GM21825 (cell line): ENCODE results near the gene IBA57.

Experiments used
- ATAC-seq: cut with Tn5 transposase; IDR thresholded peaks from one replicate; pipeline ENCODE4 v1.9.1; 2021; ENCODE audit warnings: mild to moderate bottlenecking, moderate library complexity; ENCODE audit not compliant: unreplicated experiment

The IBA57 gene

GRCh38 chr1:228155596-228156514 is 9.7 kb upstream of the IBA57 start:
- ATAC-seq, result no peak

- ATAC-seq, result no peak
Observed at GRCh38 chr1:228156515-228156881, 9.1 kb upstream of the IBA57 start.

GRCh38 chr1:228156941-228157728 is 8.5 kb upstream of the IBA57 start:
- ATAC-seq, result no peak

- no peak for ATAC-seq
Observed at GRCh38 chr1:228157729-228158126, 7.9 kb upstream of the IBA57 start.

GRCh38 chr1:228158151-228159007 is 7.2 kb upstream of the IBA57 start:
- ATAC-seq, result no peak

- ATAC-seq, result no peak
Observed at GRCh38 chr1:228159008-228159665, 6.5 kb upstream of the IBA57 start.

GRCh38 chr1:228160201-228160761 is 5.3 kb upstream of the IBA57 start:
- ATAC-seq, result no peak

- ATAC-seq, result no peak
Observed at GRCh38 chr1:228161362-228161761, 4.2 kb upstream of the IBA57 start.

GRCh38 chr1:228161866-228162265 is 3.7 kb upstream of the IBA57 start:
- no peak for ATAC-seq

- ATAC-seq, result no peak
Observed at GRCh38 chr1:228162286-228163006, 3.2 kb upstream of the IBA57 start.

- no peak for ATAC-seq
Observed at GRCh38 chr1:228163007-228163753, 2.4 kb upstream of the IBA57 start.

GRCh38 chr1:228163776-228164519 is 1.7 kb upstream of the IBA57 start:
- ATAC-seq, result no peak

- ATAC-seq, result no peak
Observed at GRCh38 chr1:228164561-228165371, 838 bp upstream of the IBA57 start.

GRCh38 chr1:228166170-228166936 is 749 bp downstream of the IBA57 start:
- ATAC-seq, result peak; percentile 19

- ATAC-seq, result no peak
Observed at GRCh38 chr1:228168563-228169270, 3.1 kb downstream of the IBA57 start.

- ATAC-seq, result no peak
Observed at GRCh38 chr1:228169345-228169744, 3.7 kb downstream of the IBA57 start.
